ENCODE results near the gene OR2B2.
A peak's percentile ranks its signal among the peaks of the same experiment; 100 is the strongest.

Gene OR2B2

DNA sequence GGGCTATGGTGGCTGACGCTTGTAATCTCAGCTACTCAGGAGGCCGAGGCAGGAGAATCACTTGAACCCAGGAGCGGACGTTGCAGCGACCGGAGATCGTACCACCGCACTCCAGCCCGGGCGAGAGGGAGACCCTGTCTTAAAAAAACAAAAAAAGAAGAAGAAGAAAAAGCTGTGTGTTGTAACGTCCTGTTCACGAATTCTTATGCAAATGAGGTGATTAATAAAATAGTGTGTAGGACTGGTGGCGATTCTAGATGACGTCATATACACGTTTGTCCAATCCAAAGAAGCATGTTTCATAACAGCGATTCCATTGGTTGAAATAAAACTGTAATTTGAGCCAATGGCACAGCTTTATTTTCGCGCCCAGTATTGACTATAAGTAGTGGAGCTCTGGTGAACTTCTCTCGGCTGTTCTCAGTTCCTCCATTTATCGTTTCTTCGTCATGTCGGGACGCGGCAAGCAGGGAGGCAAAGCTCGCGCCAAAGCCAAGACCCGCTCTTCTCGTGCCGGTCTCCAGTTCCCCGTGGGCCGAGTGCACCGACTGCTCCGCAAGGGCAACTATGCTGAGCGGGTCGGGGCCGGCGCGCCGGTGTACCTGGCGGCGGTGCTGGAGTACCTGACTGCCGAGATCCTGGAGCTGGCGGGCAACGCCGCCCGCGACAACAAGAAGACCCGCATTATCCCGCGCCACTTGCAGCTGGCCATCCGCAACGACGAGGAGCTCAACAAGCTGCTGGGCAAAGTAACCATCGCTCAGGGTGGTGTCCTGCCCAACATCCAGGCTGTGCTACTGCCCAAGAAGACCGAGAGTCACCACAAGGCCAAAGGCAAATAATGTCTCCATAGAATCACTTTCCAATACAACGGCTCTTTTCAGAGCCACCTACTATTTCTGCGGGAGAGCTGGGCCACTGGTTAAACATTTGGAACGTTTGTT is 47.0 kb downstream of the OR2B2 start:
- H3K27me3 ChIP-seq (ENCODE audit: insufficient read depth, low read length): no peaks in the 10 kb centered on the region

DNA sequence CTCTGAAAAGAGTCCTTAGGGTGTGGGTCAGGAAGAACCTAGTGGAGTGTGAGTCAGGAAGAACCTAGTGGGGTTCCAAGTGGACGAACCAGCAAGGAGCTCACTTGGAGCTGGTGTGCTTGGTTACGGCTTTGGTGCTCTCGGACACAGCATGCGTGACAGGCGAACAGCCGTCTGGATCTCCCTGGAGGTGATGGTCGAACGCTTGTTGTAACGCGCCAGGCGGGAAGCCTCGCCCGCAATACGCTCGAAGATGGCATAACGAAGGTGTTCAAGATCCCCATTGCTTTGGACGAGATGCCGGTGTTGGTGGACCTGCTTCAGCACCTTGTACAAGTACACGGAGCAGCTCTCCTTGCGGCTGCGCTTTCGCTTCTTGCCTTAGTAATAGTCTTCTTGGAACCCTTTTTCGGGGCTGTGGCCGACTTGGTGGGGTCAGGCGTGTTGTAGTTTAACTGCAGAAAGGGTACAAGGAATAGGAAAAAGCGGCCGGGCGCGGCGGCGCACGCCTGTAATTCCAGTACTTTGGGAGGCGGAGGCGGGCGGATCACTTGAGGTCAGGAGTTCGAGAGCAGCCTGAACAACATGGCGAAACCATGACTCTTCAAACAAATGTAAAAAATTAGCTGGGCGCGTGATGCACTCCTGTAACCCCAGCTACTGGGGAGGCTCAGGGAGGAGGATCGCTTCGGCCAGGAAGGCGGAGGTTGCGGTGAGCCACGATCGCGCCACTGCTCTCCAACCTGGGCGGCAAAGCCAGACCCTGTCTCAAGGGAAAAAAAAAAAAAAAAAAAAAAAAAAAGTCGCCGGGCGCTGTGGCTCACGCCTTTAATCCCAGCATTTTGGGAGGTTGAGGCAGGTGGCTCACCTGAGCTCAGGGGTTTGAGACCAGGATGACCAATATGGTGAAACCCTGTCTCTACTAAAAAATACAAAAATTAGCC is 48.0 kb downstream of the OR2B2 start:
- no peaks in the 10 kb centered on the region for H3K36me3 ChIP-seq (ENCODE audit: insufficient read depth, low read depth, low read length)
- no peaks in the 10 kb centered on the region for H3K27me3 ChIP-seq (ENCODE audit: insufficient read depth, low read length)
- peak overlapping the region; percentile 74; the same call in 1 of the 2 replicates for H3K4me3 ChIP-seq (ENCODE audit: low read length)
- H3K9ac ChIP-seq (ENCODE audit: low read depth, low read length): peak overlapping the region; percentile 40; the same call in 1 of the 2 replicates
- peaks cover 8% of the 10 kb centered on the region; the same call in 1 of the 2 replicates for H3K4me1 ChIP-seq (ENCODE audit: insufficient read depth, low read length)
- peak overlapping the region; percentile 95 for H3K27ac ChIP-seq (ENCODE audit: low read length)
- H3K9me3 ChIP-seq (ENCODE audit: insufficient read depth, low read depth, low read length): 0 out of 2 replicates have a peak, but pooled peaks cover 7% of the 10 kb centered on the region

More for the DNA sequence above, 47.0 kb downstream of the OR2B2 start:
- peak overlapping the region; percentile 95 for H3K27ac ChIP-seq (ENCODE audit: low read length)
- no peaks in the 10 kb centered on the region for H3K36me3 ChIP-seq (ENCODE audit: insufficient read depth, low read depth, low read length)
- peak overlapping the region; percentile 98 for H3K9ac ChIP-seq (ENCODE audit: low read depth, low read length)
- peak overlapping the region; percentile 74 for H3K4me3 ChIP-seq (ENCODE audit: low read length)
- H3K4me1 ChIP-seq (ENCODE audit: insufficient read depth, low read length): peaks cover 8% of the 10 kb centered on the region; the same call in 1 of the 2 replicates
- 0 out of 2 replicates have a peak, but pooled peaks cover 7% of the 10 kb centered on the region for H3K9me3 ChIP-seq (ENCODE audit: insufficient read depth, low read depth, low read length)

DNA sequence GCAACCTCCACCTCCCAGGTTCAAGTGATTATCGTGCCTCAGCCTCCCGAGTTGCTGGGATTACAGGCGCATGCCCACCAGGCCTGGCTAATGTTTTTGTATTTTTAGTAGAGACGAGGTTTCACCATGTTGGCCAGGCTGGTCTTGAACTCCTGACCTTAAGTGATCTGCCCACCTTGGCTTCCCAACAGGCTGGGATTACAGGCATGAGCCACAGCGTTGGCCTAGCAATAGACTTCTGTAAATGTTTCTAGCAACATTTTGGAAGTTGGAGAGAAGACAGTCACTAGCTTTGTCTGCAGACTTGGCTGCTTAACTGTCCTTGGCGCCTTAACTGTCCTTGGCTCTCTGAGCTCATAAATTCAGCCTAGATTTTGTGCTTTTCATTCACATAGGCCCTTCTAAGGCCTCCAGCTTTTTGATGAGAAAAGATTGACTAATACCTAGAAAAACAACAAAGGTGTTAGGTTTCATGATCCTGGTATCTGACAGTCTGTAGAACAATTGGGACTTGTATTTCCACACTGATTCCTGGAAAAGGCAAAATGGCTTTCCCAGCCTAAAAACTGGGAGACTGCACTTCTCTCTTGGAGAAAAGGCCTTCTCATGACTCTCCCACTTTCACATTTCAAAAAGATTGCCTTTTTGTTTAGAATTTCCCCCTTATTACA is 49.7 kb downstream of the OR2B2 start:
- Histone ChIP-seq H3K4me1 (ENCODE audit: insufficient read depth, low read length) (peaks cover 2% of the 10 kb centered on the region; the same call in 1 of the 2 replicates), H3K9ac (ENCODE audit: low read depth, low read length) (peak overlapping the region; percentile 1; the same call in 1 of the 2 replicates), H3K36me3 (ENCODE audit: insufficient read depth, low read depth, low read length) (no peaks in the 10 kb centered on the region), H3K9me3 (ENCODE audit: insufficient read depth, low read depth, low read length) (0 out of 2 replicates have a peak, but pooled peaks cover 7% of the 10 kb centered on the region), H3K4me3 (ENCODE audit: low read length) (no peak overlapping the region), H3K27ac (ENCODE audit: low read length) (no peak overlapping the region), H3K27me3 (ENCODE audit: insufficient read depth, low read length) (no peaks in the 10 kb centered on the region)

GRCh38 chr6:27861861-27862260 is 50.3 kb downstream of the OR2B2 start:
- Histone ChIP-seq H3K4me1 (ENCODE audit: insufficient read depth, low read length) (peaks cover 2% of the 10 kb centered on the region; the same call in 1 of the 2 replicates), H3K36me3 (ENCODE audit: insufficient read depth, low read depth, low read length) (no peaks in the 10 kb centered on the region), H3K9ac (ENCODE audit: low read depth, low read length) (no peak overlapping the region), H3K27ac (ENCODE audit: low read length) (no peak overlapping the region), H3K27me3 (ENCODE audit: insufficient read depth, low read length) (no peaks in the 10 kb centered on the region), H3K9me3 (ENCODE audit: insufficient read depth, low read depth, low read length) (0 out of 2 replicates have a peak, but pooled peaks cover 7% of the 10 kb centered on the region), H3K4me3 (ENCODE audit: low read length) (no peak overlapping the region)

- H3K27ac ChIP-seq (ENCODE audit: low read length): no peak overlapping the region
- peaks cover 2% of the 10 kb centered on the region; the same call in 1 of the 2 replicates for H3K4me1 ChIP-seq (ENCODE audit: insufficient read depth, low read length)
- H3K9me3 ChIP-seq (ENCODE audit: insufficient read depth, low read depth, low read length): 0 out of 2 replicates have a peak, but pooled peaks cover 7% of the 10 kb centered on the region
- H3K4me3 ChIP-seq (ENCODE audit: low read length): no peak overlapping the region
- H3K9ac ChIP-seq (ENCODE audit: low read depth, low read length): no peak overlapping the region
- no peaks in the 10 kb centered on the region for H3K36me3 ChIP-seq (ENCODE audit: insufficient read depth, low read depth, low read length)
- H3K27me3 ChIP-seq (ENCODE audit: insufficient read depth, low read length): no peaks in the 10 kb centered on the region
These were observed 50.8 kb downstream of the OR2B2 start for GRCh38 chr6:27861276-27861840.
